ENCODE results near the gene TLE7. TPM values are rescaled to one million over a fixed set of nuclear protein-coding genes. Genes with fewer than 3 reads are reported as not detected.

The TLE7 gene
- total RNA-seq, 2 experiments from 2014 or later, result not detected

DNA sequence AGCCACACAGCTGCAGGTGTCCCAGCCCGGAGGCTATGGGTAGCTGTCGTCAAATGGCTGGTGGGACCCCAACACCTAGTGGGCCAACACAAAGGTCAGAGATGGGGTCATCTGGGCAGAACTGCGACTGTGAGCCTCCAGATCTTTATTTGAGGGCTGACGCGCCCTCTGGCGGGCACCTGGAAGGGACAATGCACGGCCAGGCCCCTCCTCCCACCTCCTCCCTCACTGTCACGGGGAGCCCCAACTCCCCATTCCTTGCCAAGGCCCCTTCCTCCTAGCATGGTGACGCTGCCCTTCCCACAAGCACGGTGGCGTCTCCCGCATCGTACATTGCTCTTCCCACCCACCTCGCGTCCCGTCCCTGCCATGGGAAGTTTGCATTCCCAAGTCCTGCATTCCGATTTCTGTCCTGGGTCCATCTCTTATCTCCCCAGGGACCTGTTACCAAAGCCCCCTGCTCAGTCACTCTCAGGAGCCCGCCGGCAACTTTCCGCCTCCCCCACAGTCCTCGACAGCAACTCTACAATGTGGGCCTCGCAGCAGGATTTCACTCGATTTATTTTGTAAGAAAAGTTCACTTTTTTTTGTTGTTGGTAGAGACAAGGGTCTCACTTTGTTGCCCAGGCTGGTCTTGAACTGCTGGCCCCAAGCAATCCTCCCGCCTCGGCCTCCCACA, 1.0 kb downstream of the TLE7 start:
- peaks cover 13% of the 10 kb centered on the region for H3K9me3 Mint-ChIP-seq
- H3K4me1 Mint-ChIP-seq, result no peaks in the 10 kb centered on the region
- H3K27me3 Mint-ChIP-seq, result peaks cover 4% of the 10 kb centered on the region
- H3K4me3 Mint-ChIP-seq, result no peak overlapping the region
- no peak for DNase-seq
- peaks cover 6% of the 10 kb centered on the region for H3K36me3 Mint-ChIP-seq (ENCODE audit: low read depth)
- CTCF ChIA-PET, result interaction anchor here (1.1 kb wide), 1 partner anchor 59 kb away, joined by 5 read pairs; no protein-coding TSS in a partner anchor
- H3K27ac Mint-ChIP-seq, result no peak overlapping the region
- POLR2A ChIA-PET, result no interaction called here

GRCh38 chr16:71439523-71439922, 2.3 kb downstream of the TLE7 start:
- Mint-ChIP-seq H3K27ac (no peak overlapping the region), H3K36me3 (ENCODE audit: low read depth) (peaks cover 5% of the 10 kb centered on the region), H3K9me3 (peaks cover 7% of the 10 kb centered on the region), H3K4me1 (no peaks in the 10 kb centered on the region), H3K4me3 (no peak overlapping the region), H3K27me3 (peaks cover 4% of the 10 kb centered on the region)
- DNase-seq, result no peak
- POLR2A ChIA-PET, result no interaction called here
- CTCF ChIA-PET, result interaction anchor here (1.1 to 1.5 kb wide), 2 partner anchors 12 to 60 kb away, joined by 4 to 5 read pairs; no protein-coding TSS in a partner anchor

- POLR2A ChIA-PET, result no interaction called here
- Mint-ChIP-seq H3K27ac (no peak overlapping the region), H3K4me3 (no peak overlapping the region), H3K9me3 (no peaks in the 10 kb centered on the region), H3K36me3 (ENCODE audit: low read depth) (no peaks in the 10 kb centered on the region), H3K27me3 (peaks cover 4% of the 10 kb centered on the region), H3K4me1 (no peaks in the 10 kb centered on the region)
- CTCF ChIA-PET, result no interaction called here
- DNase-seq, result no peak
Measured at GRCh38 chr16:71436473-71436872, 5.4 kb downstream of the TLE7 start.

DNA sequence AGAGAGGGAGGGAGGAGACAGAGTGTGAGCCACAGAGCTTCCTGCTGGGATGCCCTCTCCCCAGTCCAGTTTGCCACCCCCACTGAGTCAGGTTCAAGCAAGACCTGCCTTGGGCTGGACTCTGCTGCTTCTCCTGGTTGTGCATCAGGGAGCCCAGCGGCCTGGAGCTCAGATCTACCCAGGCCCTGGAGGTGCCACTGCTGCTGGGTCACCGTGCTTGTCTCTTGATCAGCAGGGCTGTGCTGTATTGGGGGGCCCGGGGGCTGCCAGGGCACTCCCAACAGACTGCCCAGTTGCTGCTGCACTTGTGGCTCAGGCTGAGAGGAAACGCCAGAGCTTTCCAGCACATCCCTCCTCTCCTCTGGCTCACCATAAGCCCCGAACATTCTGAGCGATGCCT, 8.9 kb downstream of the TLE7 start:
- Mint-ChIP-seq H3K36me3 (ENCODE audit: low read depth) (no peaks in the 10 kb centered on the region), H3K9me3 (no peaks in the 10 kb centered on the region), H3K27ac (no peak overlapping the region), H3K4me3 (no peak overlapping the region), H3K27me3 (peaks cover 10% of the 10 kb centered on the region), H3K4me1 (no peaks in the 10 kb centered on the region)
- CTCF ChIA-PET, result interaction anchor here (1.6 kb wide), 1 partner anchor 67 kb away, joined by 3 read pairs; no protein-coding TSS in a partner anchor
- POLR2A ChIA-PET, result no interaction called here
- DNase-seq, result no peak

GRCh38 chr16:71431991-71432390, 9.9 kb downstream of the TLE7 start:
- H3K4me1 Mint-ChIP-seq, result no peaks in the 10 kb centered on the region
- no peak overlapping the region for H3K4me3 Mint-ChIP-seq
- peaks cover 9% of the 10 kb centered on the region for H3K27me3 Mint-ChIP-seq
- no peak overlapping the region for H3K27ac Mint-ChIP-seq
- H3K9me3 Mint-ChIP-seq, result no peaks in the 10 kb centered on the region
- H3K36me3 Mint-ChIP-seq (ENCODE audit: low read depth), result no peaks in the 10 kb centered on the region
- no peak for DNase-seq
- POLR2A ChIA-PET, result no interaction called here
- CTCF ChIA-PET, result no interaction called here

DNA sequence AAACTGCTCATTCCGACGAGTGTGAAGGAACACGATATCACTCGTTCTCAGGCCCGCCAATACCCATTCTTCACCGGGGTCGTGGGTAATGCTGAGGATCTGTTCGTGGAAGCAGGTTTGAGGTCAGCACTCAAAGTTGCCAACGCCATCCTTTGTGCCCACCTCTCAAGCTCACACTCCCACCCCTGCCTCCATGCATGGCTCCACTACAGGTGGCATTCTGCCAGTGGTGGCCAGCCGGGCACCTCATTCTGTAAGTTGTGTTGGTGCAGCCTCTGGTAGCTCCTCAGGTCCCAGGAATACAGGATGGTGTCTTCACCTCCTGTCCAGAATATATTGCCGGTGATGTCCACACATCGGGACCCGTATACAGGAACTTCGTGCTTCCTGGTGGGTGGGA, 10.7 kb downstream of the TLE7 start:
- H3K4me3 Mint-ChIP-seq, result no peak overlapping the region
- H3K36me3 Mint-ChIP-seq (ENCODE audit: low read depth), result no peaks in the 10 kb centered on the region
- peaks cover 18% of the 10 kb centered on the region for H3K27me3 Mint-ChIP-seq
- no peaks in the 10 kb centered on the region for H3K9me3 Mint-ChIP-seq
- H3K4me1 Mint-ChIP-seq, result peaks cover 4% of the 10 kb centered on the region
- CTCF ChIA-PET, result no interaction called here
- DNase-seq, result no peak
- POLR2A ChIA-PET, result no interaction called here
- H3K27ac Mint-ChIP-seq, result no peak overlapping the region

- ChIA-PET POLR2A (no interaction called here), CTCF (no interaction called here)
- no peak for DNase-seq
- no peaks in the 10 kb centered on the region for H3K9me3 Mint-ChIP-seq
- no peak overlapping the region for H3K27ac Mint-ChIP-seq
- peaks cover 22% of the 10 kb centered on the region for H3K27me3 Mint-ChIP-seq
- no peak overlapping the region for H3K4me3 Mint-ChIP-seq
- no peaks in the 10 kb centered on the region for H3K36me3 Mint-ChIP-seq (ENCODE audit: low read depth)
- H3K4me1 Mint-ChIP-seq, result peaks cover 4% of the 10 kb centered on the region
Measured at GRCh38 chr16:71430744-71431143, 11.1 kb downstream of the TLE7 start.

DNA sequence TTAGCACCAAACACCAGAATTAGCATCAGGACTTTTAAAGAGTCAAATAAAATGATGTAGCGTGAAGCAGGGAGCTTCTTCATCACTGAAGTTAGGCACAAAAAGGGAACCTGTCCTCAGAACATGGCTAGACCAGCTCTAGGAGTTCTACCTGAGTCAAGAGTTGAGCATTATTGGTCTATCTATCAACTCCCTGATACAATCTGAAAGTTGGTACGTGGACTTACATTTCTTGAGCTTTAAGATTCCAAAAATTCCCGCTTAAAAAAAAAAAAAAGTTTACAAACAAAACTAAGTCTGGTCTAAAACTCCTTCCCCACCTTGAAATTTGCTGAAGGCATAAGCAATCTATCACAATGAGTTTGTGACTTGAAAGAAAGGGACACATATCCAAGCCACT, 12.3 kb downstream of the TLE7 start:
- Mint-ChIP-seq H3K36me3 (ENCODE audit: low read depth) (no peaks in the 10 kb centered on the region), H3K27me3 (peaks cover 31% of the 10 kb centered on the region), H3K27ac (no peak overlapping the region), H3K9me3 (no peaks in the 10 kb centered on the region), H3K4me1 (peaks cover 4% of the 10 kb centered on the region), H3K4me3 (no peak overlapping the region)
- ChIA-PET CTCF (interaction anchor here (0.7 to 1.6 kb wide), 5 partner anchors 10 to 182 kb away, joined by 3 to 6 read pairs (median 3); no protein-coding TSS in a partner anchor), POLR2A (no interaction called here)
- DNase-seq, result no peak

GRCh38 chr16:71428883-71429282, 13.0 kb downstream of the TLE7 start:
- ChIA-PET CTCF (interaction anchor here (1.0 to 1.6 kb wide), 4 partner anchors 9 to 183 kb away, joined by 3 to 6 read pairs (median 3); no protein-coding TSS in a partner anchor), POLR2A (no interaction called here)
- no peaks in the 10 kb centered on the region for H3K9me3 Mint-ChIP-seq
- peaks cover 36% of the 10 kb centered on the region for H3K27me3 Mint-ChIP-seq
- H3K27ac Mint-ChIP-seq, result no peak overlapping the region
- no peak for DNase-seq
- peaks cover 4% of the 10 kb centered on the region for H3K4me1 Mint-ChIP-seq
- H3K36me3 Mint-ChIP-seq (ENCODE audit: low read depth), result no peaks in the 10 kb centered on the region
- H3K4me3 Mint-ChIP-seq, result no peak overlapping the region

DNA sequence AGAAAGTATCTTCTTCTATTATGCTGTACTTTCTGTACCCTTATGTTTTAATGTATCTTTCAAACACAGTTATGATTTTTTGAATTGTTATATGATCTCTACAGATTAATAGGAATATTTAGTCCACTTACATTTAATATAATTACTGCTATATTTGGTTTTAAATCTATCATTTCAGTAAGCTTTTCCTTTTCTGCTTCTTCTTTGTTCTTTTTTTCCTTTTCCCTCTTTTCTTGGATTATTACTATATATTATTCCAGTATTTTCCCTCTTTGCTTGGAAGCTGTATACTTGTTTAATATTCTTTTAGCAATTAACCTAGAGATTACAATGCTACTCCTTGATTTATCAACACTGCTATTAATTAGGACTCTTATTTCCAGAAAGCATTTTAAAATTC, 13.5 kb downstream of the TLE7 start:
- peaks cover 37% of the 10 kb centered on the region for H3K27me3 Mint-ChIP-seq
- no peaks in the 10 kb centered on the region for H3K9me3 Mint-ChIP-seq
- ChIA-PET CTCF (interaction anchor here (1.0 to 1.6 kb wide), 4 partner anchors 9 to 72 kb away, joined by 3 to 6 read pairs (median 3); no protein-coding TSS in a partner anchor), POLR2A (no interaction called here)
- no peak overlapping the region for H3K4me3 Mint-ChIP-seq
- H3K27ac Mint-ChIP-seq, result no peak overlapping the region
- H3K36me3 Mint-ChIP-seq (ENCODE audit: low read depth), result no peaks in the 10 kb centered on the region
- peaks cover 4% of the 10 kb centered on the region for H3K4me1 Mint-ChIP-seq
- DNase-seq, result no peak

DNA sequence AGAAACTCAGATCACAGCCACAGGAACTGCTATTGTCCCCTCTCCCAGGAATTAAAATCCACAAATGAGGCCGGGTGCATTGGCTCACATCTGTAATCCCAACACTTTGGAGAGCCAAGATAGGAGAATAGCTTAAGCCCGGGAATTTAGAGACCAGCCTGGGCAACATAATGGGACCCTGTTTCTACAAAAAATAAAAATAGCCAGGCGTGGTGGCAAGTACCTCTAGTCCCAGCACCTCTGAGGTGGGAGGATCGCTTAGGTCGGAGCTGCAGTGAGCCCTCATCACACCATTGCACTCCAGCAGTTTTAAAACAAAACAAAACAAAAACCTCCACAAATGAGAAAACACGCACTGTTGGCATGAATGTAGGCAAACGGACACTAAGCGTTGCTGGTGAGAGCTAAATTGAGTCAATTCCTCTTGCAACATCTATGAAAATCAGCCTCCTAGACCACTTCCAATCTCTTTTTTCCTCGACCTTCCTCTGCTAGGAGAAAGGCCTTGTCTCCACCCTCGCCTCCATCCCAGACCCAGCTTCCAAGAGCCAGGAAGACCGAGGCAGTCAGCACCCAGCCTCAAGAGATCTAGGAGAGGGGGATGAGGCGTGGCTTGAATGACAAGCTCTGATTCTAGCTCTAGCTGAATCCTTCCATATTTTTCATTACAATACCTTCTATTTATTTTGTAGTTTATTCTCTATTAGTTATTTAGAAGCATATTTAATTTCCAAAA, 14.8 kb downstream of the TLE7 start:
- Mint-ChIP-seq H3K4me3 (no peak overlapping the region), H3K4me1 (peaks cover 4% of the 10 kb centered on the region), H3K27ac (no peak overlapping the region), H3K36me3 (ENCODE audit: low read depth) (no peaks in the 10 kb centered on the region), H3K27me3 (peaks cover 37% of the 10 kb centered on the region), H3K9me3 (no peaks in the 10 kb centered on the region)
- DNase-seq, result no peak
- CTCF ChIA-PET, result interaction anchor here (1.2 to 1.5 kb wide), 3 partner anchors 13 to 14 kb away, joined by 3 to 4 read pairs (median 4); no protein-coding TSS in a partner anchor
- POLR2A ChIA-PET, result no interaction called here

- ChIA-PET POLR2A (no interaction called here), CTCF (interaction anchor here (1.5 kb wide), 1 partner anchor 14 kb away, joined by 4 read pairs; no protein-coding TSS in a partner anchor)
- Mint-ChIP-seq H3K36me3 (ENCODE audit: low read depth) (no peaks in the 10 kb centered on the region), H3K27ac (no peak overlapping the region), H3K27me3 (peaks cover 37% of the 10 kb centered on the region), H3K4me1 (peaks cover 4% of the 10 kb centered on the region), H3K4me3 (no peak overlapping the region), H3K9me3 (no peaks in the 10 kb centered on the region)
- no peak for DNase-seq
Measured at GRCh38 chr16:71426069-71426879, 15.6 kb downstream of the TLE7 start.

DNA sequence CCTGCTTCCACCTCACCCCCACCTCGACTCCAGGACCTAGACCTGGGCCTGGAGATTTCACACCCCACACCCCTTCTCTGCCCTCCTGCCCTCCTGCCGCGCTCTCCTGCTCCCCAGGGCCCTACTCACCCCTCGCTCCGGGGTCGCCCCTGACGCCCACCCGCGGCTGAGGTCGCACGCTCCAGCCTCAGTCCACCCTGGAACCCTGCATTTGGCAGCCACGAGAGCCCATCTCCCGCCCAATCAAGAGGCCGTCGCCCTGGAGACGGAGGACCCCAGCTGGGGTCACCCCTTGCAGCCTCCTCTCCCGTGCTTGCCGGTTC, 16.1 kb downstream of the TLE7 start:
- POLR2A ChIA-PET, result no interaction called here
- DNase-seq, result no peak

More for the DNA sequence above, 16.1 kb downstream of the TLE7 start:
- Mint-ChIP-seq H3K4me3 (no peak overlapping the region), H3K4me1 (peaks cover 4% of the 10 kb centered on the region), H3K27ac (no peak overlapping the region), H3K9me3 (no peaks in the 10 kb centered on the region), H3K27me3 (peaks cover 37% of the 10 kb centered on the region), H3K36me3 (ENCODE audit: low read depth) (no peaks in the 10 kb centered on the region)
- CTCF ChIA-PET, result interaction anchor here (1.5 kb wide), 1 partner anchor 13 kb away, joined by 4 read pairs; no protein-coding TSS in a partner anchor

Measured in activated CD4-positive, alpha-beta memory T cell treated with anti-CD3 and anti-CD28 coated beads, Interleukin-2, amount 10 ng/mL, durations not matched to agents 7 days and 5 days (primary cell).